ENCODE measurements around the gene BCR. TPM values are rescaled to one million over a fixed set of nuclear protein-coding genes. Genes with fewer than 3 reads are reported as not detected.

BCR gene
- polyA plus RNA-seq, 1 experiment, result 24.0 TPM

- TF ChIP-seq, protein P1, sequence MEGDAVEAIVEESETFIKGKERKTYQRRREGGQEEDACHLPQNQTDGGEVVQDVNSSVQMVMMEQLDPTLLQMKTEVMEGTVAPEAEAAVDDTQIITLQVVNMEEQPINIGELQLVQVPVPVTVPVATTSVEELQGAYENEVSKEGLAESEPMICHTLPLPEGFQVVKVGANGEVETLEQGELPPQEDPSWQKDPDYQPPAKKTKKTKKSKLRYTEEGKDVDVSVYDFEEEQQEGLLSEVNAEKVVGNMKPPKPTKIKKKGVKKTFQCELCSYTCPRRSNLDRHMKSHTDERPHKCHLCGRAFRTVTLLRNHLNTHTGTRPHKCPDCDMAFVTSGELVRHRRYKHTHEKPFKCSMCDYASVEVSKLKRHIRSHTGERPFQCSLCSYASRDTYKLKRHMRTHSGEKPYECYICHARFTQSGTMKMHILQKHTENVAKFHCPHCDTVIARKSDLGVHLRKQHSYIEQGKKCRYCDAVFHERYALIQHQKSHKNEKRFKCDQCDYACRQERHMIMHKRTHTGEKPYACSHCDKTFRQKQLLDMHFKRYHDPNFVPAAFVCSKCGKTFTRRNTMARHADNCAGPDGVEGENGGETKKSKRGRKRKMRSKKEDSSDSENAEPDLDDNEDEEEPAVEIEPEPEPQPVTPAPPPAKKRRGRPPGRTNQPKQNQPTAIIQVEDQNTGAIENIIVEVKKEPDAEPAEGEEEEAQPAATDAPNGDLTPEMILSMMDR (IDR thresholded peaks at IDR 0.05; ENCODE audit: insufficient read depth, low read depth, low read length), result no peak
- CTCF ChIA-PET, result interaction anchor here (0.6 to 1.6 kb wide), 4 partner anchors 11 to 128 kb away, joined by 3 to 4 read pairs (median 3); no protein-coding TSS in a partner anchor
- Histone ChIP-seq H3K27me3 (ENCODE audit: control insufficient read depth, insufficient read depth, low read length) (no peaks in the 10 kb centered on the region), H3K36me3 (ENCODE audit: control insufficient read depth, insufficient read depth, low read length) (no peaks in the 10 kb centered on the region), H3K4me3 (ENCODE audit: low read depth, low read length) (no peak overlapping the region)
- DNase-seq (ENCODE audit: low read depth), result no peak
- POLR2A ChIA-PET, result no interaction called here
These were observed 26.6 kb downstream of the BCR start for GRCh38 chr22:23206915-23207314.

DNA sequence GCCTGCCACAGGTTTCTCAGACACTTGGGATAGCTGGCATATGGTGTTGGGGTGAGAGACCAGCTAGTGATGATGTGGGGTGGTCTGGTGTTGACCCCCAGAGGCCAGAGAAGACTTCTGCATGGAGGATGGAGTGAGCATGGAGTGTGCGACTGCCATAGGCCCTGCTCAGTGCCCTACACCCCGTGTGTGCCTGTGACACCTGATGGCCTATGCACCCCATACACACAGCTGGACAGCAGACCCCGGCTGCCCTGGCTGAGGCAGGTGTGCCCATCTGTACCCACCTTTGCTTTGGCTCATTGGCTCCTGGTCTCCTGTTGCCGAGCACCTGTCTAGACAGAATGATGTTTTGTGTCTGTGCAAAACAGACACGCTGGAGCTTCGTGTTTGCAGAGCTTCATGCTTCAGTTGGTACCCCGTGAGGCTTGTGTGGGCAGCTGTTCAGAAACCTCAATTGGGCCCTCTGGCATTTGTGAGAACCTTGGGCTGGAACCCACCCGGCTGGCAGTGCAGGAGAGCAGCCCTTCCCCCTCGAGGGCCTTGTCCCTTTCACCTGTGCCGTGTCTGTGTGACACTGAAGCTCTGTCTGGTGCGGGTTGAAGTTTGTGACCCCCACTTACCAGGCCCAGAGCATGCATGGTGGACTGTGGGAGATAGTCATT lies 27.6 kb downstream of the BCR start:
- TF ChIP-seq, protein P1 (IDR thresholded peaks at IDR 0.05; ENCODE audit: insufficient read depth, low read depth, low read length), result no peak
- ChIA-PET POLR2A (no interaction called here), CTCF (interaction anchor here (0.6 to 1.6 kb wide), 2 partner anchors 18 to 74 kb away, joined by 4 read pairs; no protein-coding TSS in a partner anchor)
- no peaks in the 10 kb centered on the region for H3K27me3 ChIP-seq (ENCODE audit: control insufficient read depth, insufficient read depth, low read length)
- no peaks in the 10 kb centered on the region for H3K36me3 ChIP-seq (ENCODE audit: control insufficient read depth, insufficient read depth, low read length)
- DNase-seq (ENCODE audit: low read depth), result no peak
- H3K4me3 ChIP-seq (ENCODE audit: low read depth, low read length), result no peak overlapping the region

DNA sequence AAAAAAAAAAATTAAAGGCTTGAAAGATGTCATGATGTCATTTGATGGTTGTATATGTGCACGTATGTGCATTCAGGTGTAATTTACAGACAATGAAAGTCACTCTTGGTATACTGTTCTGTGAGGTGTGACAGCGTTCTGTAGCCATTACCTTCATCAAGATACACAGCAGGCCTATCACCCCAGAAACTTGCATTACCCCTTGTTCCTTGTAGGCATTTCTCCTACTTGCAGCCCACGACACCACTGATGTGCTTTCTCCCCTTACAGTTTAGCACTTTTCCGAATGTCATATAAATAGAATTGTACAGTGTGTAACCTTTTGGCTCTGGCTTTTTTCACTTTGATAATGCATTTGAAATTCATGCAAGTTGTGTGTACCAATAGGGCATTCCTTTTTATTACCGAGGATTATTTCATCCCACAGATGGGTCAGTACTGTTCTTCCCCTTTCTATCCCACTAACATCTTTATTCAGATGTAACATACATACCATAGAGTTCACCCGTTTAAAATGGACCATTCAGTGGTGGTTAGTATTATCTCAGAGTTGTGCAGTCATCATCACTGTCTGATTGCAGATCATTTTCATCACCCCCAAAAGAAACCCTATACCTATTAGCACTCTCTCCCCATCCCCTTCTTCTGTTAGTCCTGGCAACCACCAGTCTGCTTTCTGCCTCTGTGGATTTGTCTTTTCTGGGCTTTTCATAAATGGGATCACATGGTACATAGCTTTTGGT lies 30.3 kb downstream of the BCR start:
- DNase-seq (ENCODE audit: low read depth), result no peak
- no peaks in the 10 kb centered on the region for H3K27me3 ChIP-seq (ENCODE audit: control insufficient read depth, insufficient read depth, low read length)
- H3K36me3 ChIP-seq (ENCODE audit: control insufficient read depth, insufficient read depth, low read length), result no peaks in the 10 kb centered on the region
- ChIA-PET CTCF (interaction anchor here (0.5 kb wide), 1 partner anchor 656 kb away, joined by 5 read pairs; no protein-coding TSS in a partner anchor), POLR2A (no interaction called here)
- H3K4me3 ChIP-seq (ENCODE audit: low read depth, low read length), result no peak overlapping the region
- TF ChIP-seq, protein P1 (IDR thresholded peaks at IDR 0.05; ENCODE audit: insufficient read depth, low read depth, low read length), result no peak

DNA sequence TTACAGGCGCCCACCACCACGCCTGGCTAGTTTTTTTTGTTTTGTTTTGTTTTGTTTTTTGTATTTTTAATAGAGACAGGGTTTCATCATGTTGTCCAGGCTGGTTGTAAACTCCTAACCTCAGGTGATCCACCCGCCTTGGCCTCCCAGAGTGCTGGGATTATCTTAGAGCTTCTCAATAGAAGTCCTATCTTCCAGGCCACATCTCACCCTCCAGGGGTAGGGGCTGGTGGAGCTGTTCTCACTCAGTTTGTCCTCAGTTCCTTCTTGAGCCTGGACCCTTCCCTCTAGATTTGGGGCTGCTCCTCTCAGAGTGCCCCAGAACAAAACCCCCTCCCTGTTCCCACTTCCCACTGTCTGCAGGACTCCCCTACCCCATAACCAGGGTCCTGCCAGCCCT lies 31.3 kb downstream of the BCR start:
- H3K27me3 ChIP-seq (ENCODE audit: control insufficient read depth, insufficient read depth, low read length), result no peaks in the 10 kb centered on the region
- POLR2A ChIA-PET, result no interaction called here
- TF ChIP-seq, protein P1 (IDR thresholded peaks at IDR 0.05; ENCODE audit: insufficient read depth, low read depth, low read length), result no peak
- H3K36me3 ChIP-seq (ENCODE audit: control insufficient read depth, insufficient read depth, low read length), result no peaks in the 10 kb centered on the region
- DNase-seq (ENCODE audit: low read depth), result no peak
- CTCF ChIA-PET, result interaction anchor here (0.6 kb wide), 1 partner anchor 59 kb away, joined by 3 read pairs; no protein-coding TSS in a partner anchor
- no peak overlapping the region for H3K4me3 ChIP-seq (ENCODE audit: low read depth, low read length)
